ENCODE measurements around the gene UTY. TPM values are rescaled to one million over a fixed set of nuclear protein-coding genes. Genes with fewer than 3 reads are reported as not detected.

The UTY gene
- total and polyA plus RNA-seq, 10 of the 15 experiments (the other 5 are each of a cell fraction or from before 2014, with no cell fraction given): 0.13 TPM; not detected in 9

DNA sequence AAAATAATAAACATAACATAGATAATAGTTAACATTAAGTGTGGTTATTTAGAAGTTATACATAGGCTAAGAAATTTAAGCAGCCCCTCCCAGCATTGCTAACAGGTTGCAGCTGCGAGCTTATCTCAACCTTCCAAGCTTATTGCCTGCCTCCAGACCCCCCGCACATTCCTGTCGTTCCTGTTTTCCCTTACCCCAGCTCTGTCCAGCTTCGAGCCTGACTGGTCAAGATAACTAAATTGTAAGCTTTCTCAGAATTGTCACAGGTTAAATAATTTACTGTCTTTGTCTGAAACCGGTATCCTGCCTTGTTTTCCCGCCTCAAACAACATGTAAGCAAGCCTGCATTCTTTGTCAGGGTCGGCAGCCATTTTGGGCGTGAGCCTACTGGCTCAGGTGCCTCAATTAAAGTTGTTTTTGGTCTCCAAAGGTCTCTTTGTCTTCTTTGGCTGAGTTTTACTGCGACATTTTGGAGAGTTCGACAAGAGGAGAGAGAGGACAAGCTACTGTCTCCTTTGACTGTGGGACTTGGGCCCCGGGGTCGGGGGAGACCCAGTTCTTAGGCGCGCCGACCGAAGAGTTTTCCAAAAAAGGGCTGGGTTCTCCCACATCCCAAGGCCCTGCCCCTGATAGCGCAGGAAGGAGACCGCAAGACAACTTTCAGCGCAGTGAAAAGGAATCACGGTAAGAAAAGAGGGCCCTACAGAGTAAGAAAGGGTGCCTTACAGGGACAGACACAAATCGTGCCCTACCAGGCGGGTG, 44.4 kb downstream of the UTY start (continued):
- TF ChIP-seq IRF3 (IDR thresholded peaks at IDR 0.05) (no peak), ZSCAN29 (IDR thresholded peaks at IDR 0.05) (no peak), MTA3 (IDR thresholded peaks at IDR 0.05; ENCODE audit: borderline replicate concordance, low read length) (no peak), ETV6 (conservative IDR thresholded peaks at IDR 0.05 in 1 of 2, IDR thresholded peaks at IDR 0.05 in 1 of 2; ENCODE audit: borderline replicate concordance in 1 of 2, low read depth in 1 of 2) (no peak), SMAD5 (IDR thresholded peaks at IDR 0.05; ENCODE audit: low read depth) (no peak), ZZZ3 (IDR thresholded peaks at IDR 0.05; ENCODE audit: control insufficient read depth, insufficient read length, low read depth) (no peak)

GRCh38 chrY:13432293-13433025, 47.4 kb downstream of the UTY start:
- SMC1A ChIA-PET (ENCODE audit: uncharacterized antibody, unreplicated experiment): no interaction called here
- Histone ChIP-seq H3K9ac (ENCODE audit: control insufficient read depth, insufficient read depth, low read length) (no peak overlapping the region), H3K4me2 (ENCODE audit: control insufficient read depth, insufficient read depth) (no peak overlapping the region), H3K79me2 (ENCODE audit: control insufficient read depth, insufficient read depth, low read length) (no peaks in the 10 kb centered on the region), H4K20me1 (ENCODE audit: control insufficient read depth, insufficient read depth) (no peaks in the 10 kb centered on the region), H3K4me1 (ENCODE audit: control insufficient read depth, insufficient read depth, low read length) (no peaks in the 10 kb centered on the region), H3K27ac (ENCODE audit: control insufficient read depth, insufficient read depth) (no peak overlapping the region), H2AFZ (ENCODE audit: control insufficient read depth, low read depth, low read length) (no peak overlapping the region), H3K36me3 (ENCODE audit: control insufficient read depth in 2 of 2, insufficient read depth in 2 of 2, low read length in 1 of 2) (no peaks in the 10 kb centered on the region), H3K9me3 (replicated peaks; ENCODE audit: control insufficient read depth, insufficient read depth, low read length) (no peaks in the 10 kb centered on the region), H3K27me3 (replicated peaks in 1 of 2; ENCODE audit: control insufficient read depth in 2 of 2, insufficient read depth in 2 of 2, low read length in 1 of 2) (no peaks in the 10 kb centered on the region), H3K4me3 (no peak overlapping the region)
- no CpG with 5 or more reads among the region's 3 CpGs for WGBS (ENCODE audit: insufficient coverage, insufficient replicate concordance, low lambda C conversion rate, missing lambda C conversion rate)
- no peak for FAIRE-seq
- POLR2A ChIA-PET: no interaction called here
- TF ChIP-seq ZNF24 (IDR thresholded peaks at IDR 0.05) (no peak), ZNF274 (IDR thresholded peaks at IDR 0.05; ENCODE audit: insufficient read depth, insufficient read length) (no peak)
- ATAC-seq: no peak
- RAD21 ChIA-PET (ENCODE audit: unreplicated experiment): no interaction called here
- no peak for DNase-seq (ENCODE audit: low read depth, low spot score)
- CTCF ChIA-PET: no interaction called here
- in situ Hi-C loops (cut with MboI) (no loop called here), intact Hi-C loops (cut with micrococcal nuclease; ENCODE audit: unreplicated experiment) (no loop called here)
- BruUV-seq (replicated peaks): no TSS peak
